HG03565 (cell line): ENCODE measurements around the gene CLDN9.

Source experiments
- ATAC-seq: cut with Tn5 transposase; IDR thresholded peaks from one replicate; pipeline ENCODE4 v1.9.1; 2021; ENCODE audit warnings: mild to moderate bottlenecking, moderate library complexity; ENCODE audit not compliant: unreplicated experiment

Gene CLDN9

GRCh38 chr16:3015865-3016521 is 3.3 kb downstream of the CLDN9 start:
- ATAC-seq = no peak

DNA sequence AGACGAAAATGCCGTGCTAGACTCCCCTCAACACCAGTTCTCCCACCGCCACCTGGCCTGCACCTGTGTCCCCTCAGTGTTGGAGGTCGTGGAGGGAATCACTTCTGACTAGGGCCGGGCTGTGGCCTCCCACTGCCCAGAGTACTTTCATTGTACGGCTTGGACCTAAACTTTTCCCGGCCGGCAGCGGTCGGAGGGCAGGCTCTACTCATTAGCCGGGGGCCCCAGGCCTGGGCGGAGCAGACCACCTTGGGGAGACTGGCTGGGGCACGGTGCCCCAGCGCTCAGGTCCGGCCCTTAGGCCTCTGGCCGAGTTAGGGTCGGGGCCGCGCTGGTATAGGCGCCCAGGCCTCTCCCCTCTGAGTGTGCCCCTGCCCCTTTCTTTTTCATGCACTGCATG is 4.6 kb downstream of the CLDN9 start:
- ATAC-seq = no peak

GRCh38 chr16:3017794-3018506 is 5.2 kb downstream of the CLDN9 start, which contains the start of gene CLDN6:
Gene CLDN6, minus strand, starts transcription at chr16:3018183. Its CDS starts 2,162 bp downstream, at chr16:3016021.
- no peak for ATAC-seq

GRCh38 chr16:3019594-3020246 is 7.0 kb downstream of the CLDN9 start:
- ATAC-seq = no peak

- no peak for ATAC-seq
These were observed 7.5 kb downstream of the CLDN9 start, which contains the start of gene TNFRSF12A for GRCh38 chr16:3020247-3020603. Gene TNFRSF12A, plus strand, starts transcription at chr16:3020368. Its CDS starts 30 bp downstream, at chr16:3020398.

GRCh38 chr16:3020604-3021448 is 8.1 kb downstream of the CLDN9 start:
- no peak for ATAC-seq

DNA sequence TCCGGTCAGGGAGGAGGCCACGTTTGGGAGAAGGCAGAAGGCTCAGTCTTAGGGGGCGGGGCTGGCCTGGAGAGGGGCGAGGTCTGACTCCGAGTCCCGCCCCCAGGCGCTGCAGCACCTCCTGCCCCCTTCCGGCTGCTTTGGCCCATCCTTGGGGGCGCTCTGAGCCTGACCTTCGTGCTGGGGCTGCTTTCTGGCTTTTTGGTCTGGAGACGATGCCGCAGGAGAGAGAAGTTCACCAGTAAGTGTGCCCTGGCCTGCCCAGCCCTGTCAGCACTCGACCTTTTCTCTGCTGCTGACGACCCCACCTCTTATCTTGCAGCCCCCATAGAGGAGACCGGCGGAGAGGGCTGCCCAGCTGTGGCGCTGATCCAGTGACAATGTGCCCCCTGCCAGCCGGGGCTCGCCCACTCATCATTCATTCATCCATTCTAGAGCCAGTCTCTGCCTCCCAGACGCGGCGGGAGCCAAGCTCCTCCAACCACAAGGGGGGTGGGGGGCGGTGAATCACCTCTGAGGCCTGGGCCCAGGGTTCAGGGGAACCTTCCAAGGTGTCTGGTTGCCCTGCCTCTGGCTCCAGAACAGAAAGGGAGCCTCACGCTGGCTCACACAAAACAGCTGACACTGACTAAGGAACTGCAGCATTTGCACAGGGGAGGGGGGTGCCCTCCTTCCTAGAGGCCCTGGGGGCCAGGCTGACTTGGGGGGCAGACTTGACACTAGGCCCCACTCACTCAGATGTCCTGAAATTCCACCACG is 8.9 kb downstream of the CLDN9 start:
- no peak for ATAC-seq

- ATAC-seq = no peak
These were observed 9.5 kb downstream of the CLDN9 start for GRCh38 chr16:3022208-3022683.

- no peak for ATAC-seq
These were observed 10.1 kb downstream of the CLDN9 start for GRCh38 chr16:3022684-3023414.

DNA sequence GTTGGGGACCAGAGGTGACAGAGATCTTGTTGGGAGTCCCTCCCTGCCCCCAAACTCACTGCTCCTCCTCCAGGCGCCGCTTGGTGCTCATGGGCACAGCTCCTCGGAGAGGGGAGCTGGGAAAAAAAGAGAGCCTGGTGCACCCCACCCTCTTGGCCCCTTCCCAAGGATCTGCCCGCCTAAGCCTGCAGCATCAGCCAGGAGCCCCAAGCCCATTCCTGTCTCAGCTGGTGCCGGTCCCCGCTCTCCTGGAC is 10.6 kb downstream of the CLDN9 start:
- no peak for ATAC-seq

- ATAC-seq = peak; percentile 71
These were observed 11.2 kb downstream of the CLDN9 start, which contains the start of the genes HCFC1R1 and THOC6 for GRCh38 chr16:3023669-3024478. Gene HCFC1R1, minus strand, starts transcription at chr16:3023942. Its CDS starts 1 bp downstream, at chr16:3023941. Gene THOC6, plus strand, starts transcription at chr16:3024035. Its CDS starts 292 bp downstream, at chr16:3024327.

DNA sequence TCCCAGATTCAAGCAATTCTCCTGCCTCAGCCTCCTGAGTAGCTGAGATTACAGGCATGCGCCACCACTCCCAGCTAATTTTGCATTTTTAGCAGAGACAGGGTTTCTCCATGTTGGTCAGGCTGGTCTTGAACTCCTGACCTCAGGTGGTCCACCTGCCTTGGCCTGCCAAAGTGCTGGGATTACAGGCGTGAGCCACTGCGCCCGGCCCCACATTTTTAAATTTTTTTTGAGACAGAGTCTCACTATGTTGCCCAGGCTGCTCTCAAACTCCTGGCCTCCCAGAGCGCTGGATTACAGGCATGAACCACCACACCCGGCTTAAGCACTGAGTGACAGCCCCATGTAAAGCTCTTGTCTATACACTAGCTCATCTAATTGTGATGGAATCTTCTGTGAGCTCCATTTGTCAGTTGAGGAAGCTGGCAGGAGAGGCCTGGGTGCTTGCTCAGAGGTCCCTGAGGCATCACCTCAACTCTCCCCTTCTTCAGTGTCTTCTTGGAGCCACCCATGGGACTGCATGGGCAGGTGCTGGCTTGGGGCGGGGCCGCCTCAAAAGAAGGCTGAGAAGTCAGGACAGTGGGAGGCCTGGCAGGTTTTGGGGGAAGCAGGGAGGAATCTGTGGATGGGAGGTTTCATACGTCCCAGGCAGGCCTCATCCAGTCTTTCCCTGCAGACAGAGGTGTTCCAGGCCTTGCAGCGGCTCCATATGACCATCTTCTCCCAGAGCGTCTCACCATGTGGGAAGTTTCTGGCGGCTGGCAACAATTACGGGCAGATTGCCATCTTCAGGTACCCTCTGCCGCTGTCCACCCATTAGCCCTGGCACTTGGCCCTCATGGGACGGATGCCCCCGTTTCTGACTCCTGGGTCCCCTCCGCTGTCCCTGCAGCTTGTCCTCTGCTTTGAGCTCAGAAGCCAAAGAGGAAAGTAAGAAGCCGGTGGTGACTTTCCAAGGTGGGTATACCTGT is 12.6 kb downstream of the CLDN9 start:
- ATAC-seq = no peak

DNA sequence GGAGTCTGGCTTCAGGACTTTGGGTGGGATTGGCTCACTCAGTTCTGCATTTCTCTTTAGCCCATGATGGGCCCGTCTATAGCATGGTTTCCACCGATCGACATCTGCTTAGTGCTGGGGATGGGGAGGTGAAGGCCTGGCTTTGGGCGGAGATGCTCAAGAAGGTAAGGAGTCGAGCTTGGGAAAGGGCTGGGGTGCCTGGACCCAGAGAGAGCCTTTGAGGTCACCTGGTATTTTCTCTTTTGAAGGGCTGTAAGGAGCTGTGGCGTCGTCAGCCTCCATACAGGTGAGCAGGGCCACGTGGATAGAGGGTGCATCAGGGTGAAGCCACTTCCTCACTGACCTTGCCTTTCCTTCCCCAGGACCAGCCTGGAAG is 13.3 kb downstream of the CLDN9 start:
- no peak for ATAC-seq

GRCh38 chr16:3026609-3027488 is 14.1 kb downstream of the CLDN9 start:
- ATAC-seq = no peak

- no peak for ATAC-seq
These were observed 14.7 kb downstream of the CLDN9 start for GRCh38 chr16:3027489-3027795.

- ATAC-seq = no peak
These were observed 15.4 kb downstream of the CLDN9 start for GRCh38 chr16:3027983-3028715.
